ENCODE data around the gene CREM. TPM values are rescaled to one million over a fixed set of nuclear protein-coding genes. Genes with fewer than 3 reads are reported as not detected.

The CREM gene
- total and polyA plus RNA-seq, 10 of the 15 experiments (the other 5 are each of a cell fraction or from before 2014, with no cell fraction given) = 51.3 to 115 (median 70.6) TPM

DNA sequence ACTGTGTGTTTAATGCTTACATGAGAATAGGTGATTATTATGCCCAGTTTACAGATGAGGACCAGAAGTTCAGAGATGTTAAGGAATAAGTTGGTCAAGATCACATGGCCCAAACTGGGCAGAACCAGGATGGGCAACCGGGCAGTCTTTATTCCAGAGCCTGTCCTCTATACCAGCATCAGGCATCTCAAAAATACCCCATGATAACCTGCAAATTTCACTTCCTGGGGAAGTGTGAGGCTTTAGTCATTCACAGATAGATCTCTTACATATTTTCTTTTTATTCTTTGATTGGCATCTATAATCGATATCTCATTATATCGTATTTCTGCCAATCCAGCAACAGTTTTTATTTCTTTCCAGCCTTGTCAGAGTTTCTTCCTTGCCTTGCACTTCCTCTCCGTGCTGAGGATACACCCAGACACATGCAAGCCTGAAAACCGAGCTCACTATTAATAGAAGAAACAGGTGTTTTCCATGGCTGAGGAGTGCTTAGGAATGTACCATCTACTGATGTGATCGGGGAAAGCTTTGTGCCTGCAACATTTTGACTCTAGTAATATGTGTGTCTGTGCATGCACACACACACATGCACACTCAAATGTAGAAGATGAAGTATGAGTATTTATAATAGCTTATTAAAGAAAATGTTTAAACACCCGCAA is 82.4 kb downstream of the CREM start (continued):
- TF ChIP-seq HDAC6 (IDR thresholded peaks at IDR 0.05; ENCODE audit: unreplicated experiment) (no peak), PKNOX1 (IDR thresholded peaks at IDR 0.05) (peak; percentile 38; the same call in 1 of the 2 replicates), POU2F2 (IDR thresholded peaks at IDR 0.05; ENCODE audit: borderline replicate concordance, low read depth, low read length) (no peak), EGR1 (IDR thresholded peaks at IDR 0.05; ENCODE audit: borderline replicate concordance in 1 of 2, low read depth in 2 of 2, low read length in 2 of 2) (no peak), EED (IDR thresholded peaks at IDR 0.05; ENCODE audit: low read depth) (no peak), HDAC2 (IDR thresholded peaks at IDR 0.05) (no peak), KDM1A (IDR thresholded peaks at IDR 0.05; ENCODE audit: borderline replicate concordance) (no peak), CREM (IDR thresholded peaks at IDR 0.05; ENCODE audit: low read depth) (no peak), RBBP5 (conservative IDR thresholded peaks at IDR 0.05) (no peak), STAT3 (IDR thresholded peaks at IDR 0.05; ENCODE audit: low read depth, low read length) (no peak), SUPT20H (IDR thresholded peaks at IDR 0.05; ENCODE audit: borderline replicate concordance, control insufficient read depth, low read depth, low read length) (no peak), NFYB (IDR thresholded peaks at IDR 0.05; ENCODE audit: insufficient read depth, low read depth, low read length) (no peak), LARP7 (IDR thresholded peaks at IDR 0.05) (no peak), SUZ12 (IDR thresholded peaks at IDR 0.05; ENCODE audit: unreplicated experiment) (no peak), SMAD1 (IDR thresholded peaks at IDR 0.05; ENCODE audit: low read depth, partially characterized antibody) (no peak)

All from GM12878 (cell line).